Cardiac muscle cell (in vitro differentiated cells and primary cell): ENCODE measurements around the gene MOBP. TPM values are rescaled to one million over a fixed set of nuclear protein-coding genes. Genes with fewer than 3 reads are reported as not detected.

Source experiments
- DNase-seq, 2 donors: peaks; one replicate each; pipeline versions ENCODE4 v3.0.0 to v3.0.0-alpha.2; 2010 to 2017; ENCODE audit warnings: low read depth in 1 of 2, low spot score in 1 of 2
- H3K27ac ChIP-seq: fragments of 200-600 bp; sonication (generic); 2 replicates; pipeline ENCODE4 v1.5.1; 2016
- H3K27me3 ChIP-seq: fragments of 200-600 bp; sonication (generic); 2 replicates; pipeline ENCODE4 v1.6.0; 2016; ENCODE audit warnings: control low read depth
- H3K36me3 ChIP-seq: fragments of 200-600 bp; sonication (generic); 2 replicates; pipeline ENCODE4 v1.5.1; 2016; ENCODE audit warnings: control low read depth
- H3K4me1 ChIP-seq: fragments of 200-600 bp; sonication (generic); 2 replicates; pipeline ENCODE4 v1.8.1; 2017; ENCODE audit warnings: low read depth, mild to moderate bottlenecking, mixed run types
- H3K4me3 ChIP-seq: fragments of 200-600 bp; sonication (generic); 2 replicates; pipeline ENCODE4 v1.5.1; 2016; ENCODE audit warnings: mild to moderate bottlenecking
- H3K9me3 ChIP-seq: fragments of 200-600 bp; sonication (generic); 2 replicates; pipeline ENCODE4 v1.5.1; 2017; ENCODE audit warnings: low read depth, mild to moderate bottlenecking, control low read depth
- CTCF ChIP-seq: IDR thresholded peaks from 2 replicates; pipeline ENCODE4 v1.5.1; 2012; ENCODE audit warnings: low read depth, mild to moderate bottlenecking, low read length
- polyA plus RNA-seq: library from polyadenylated mRNA; unstranded; fragments of >200 nt; fragmentation: Nextera tagmentation; extraction: Ambion mirVana; gene quantifications from 2 replicates; pipeline ENCODE4 v1.2.1, GENCODE V29; 2016
- total RNA-seq: library from RNA; depleted of rRNA; stranded (reverse); fragments of >200 nt; gene quantifications from 2 replicates; pipeline ENCODE4 v1.2.3, GENCODE V29; 2016

Gene MOBP
- total and polyA plus RNA-seq, 2 experiments from 2014 or later: not detected

- no peaks in the 10 kb centered on the region for H3K27me3 ChIP-seq
- H3K27ac ChIP-seq: no peak overlapping the region
- H3K36me3 ChIP-seq: no peaks in the 10 kb centered on the region
- H3K4me3 ChIP-seq: no peak overlapping the region
- H3K4me1 ChIP-seq: no peaks in the 10 kb centered on the region
- no peak for TF ChIP-seq CTCF
- H3K9me3 ChIP-seq: no peaks in the 10 kb centered on the region
- DNase-seq: no peak
Measured at GRCh38 chr3:39473452-39474125, 6.1 kb downstream of the MOBP start.

- H3K27me3 ChIP-seq: no peaks in the 10 kb centered on the region
- no peak overlapping the region for H3K4me3 ChIP-seq
- no peak overlapping the region for H3K27ac ChIP-seq
- H3K36me3 ChIP-seq: no peaks in the 10 kb centered on the region
- TF ChIP-seq CTCF: no peak
- no peaks in the 10 kb centered on the region for H3K9me3 ChIP-seq
- no peak for DNase-seq
- no peaks in the 10 kb centered on the region for H3K4me1 ChIP-seq
Measured at GRCh38 chr3:39474126-39474515, 6.6 kb downstream of the MOBP start.

DNA sequence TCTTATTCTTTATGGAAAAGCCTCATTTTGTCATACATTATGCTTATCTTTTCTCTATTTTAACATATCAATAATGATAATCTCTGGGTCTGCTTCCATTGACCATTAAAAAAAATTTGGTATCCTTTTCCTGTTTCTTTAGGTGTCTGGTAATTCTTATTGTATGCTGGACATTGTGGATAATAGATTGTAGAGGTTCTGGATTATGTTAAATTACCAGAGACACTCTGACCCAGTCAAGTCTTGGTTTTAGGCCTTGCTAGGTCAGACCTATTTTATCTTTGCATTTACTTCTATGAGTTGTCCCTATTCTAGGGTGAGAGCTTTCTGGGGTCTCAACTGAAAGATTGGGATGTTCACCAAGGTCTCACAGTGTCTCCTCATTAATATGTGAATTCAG is 9.3 kb downstream of the MOBP start:
- H3K27me3 ChIP-seq: no peaks in the 10 kb centered on the region
- H3K36me3 ChIP-seq: no peaks in the 10 kb centered on the region
- DNase-seq: no peak
- H3K27ac ChIP-seq: no peak overlapping the region
- no peak overlapping the region for H3K4me3 ChIP-seq
- H3K4me1 ChIP-seq: no peaks in the 10 kb centered on the region
- no peak for TF ChIP-seq CTCF
- no peaks in the 10 kb centered on the region for H3K9me3 ChIP-seq

DNA sequence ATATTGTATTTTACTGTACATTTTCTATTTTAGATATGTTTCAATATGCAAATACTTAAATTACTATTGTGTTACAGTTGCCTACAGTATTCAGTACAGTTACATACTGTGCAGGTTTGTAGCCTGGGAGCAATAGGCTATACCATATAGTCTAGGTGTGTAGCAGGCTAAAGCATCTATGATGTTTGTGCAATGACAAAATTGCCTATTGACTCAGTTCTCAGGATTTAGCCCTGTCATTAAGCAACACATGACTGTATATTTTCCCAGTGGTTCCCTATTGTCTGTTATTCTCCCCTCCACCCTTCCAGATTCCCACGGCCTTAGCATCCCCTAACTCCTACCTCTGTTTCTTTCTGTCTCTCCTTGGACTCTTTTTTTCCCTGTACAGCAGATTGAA is 10.7 kb downstream of the MOBP start:
- H3K9me3 ChIP-seq: no peaks in the 10 kb centered on the region
- no peak for DNase-seq
- no peaks in the 10 kb centered on the region for H3K4me1 ChIP-seq
- TF ChIP-seq CTCF: no peak
- H3K4me3 ChIP-seq: no peak overlapping the region
- no peaks in the 10 kb centered on the region for H3K27me3 ChIP-seq
- H3K27ac ChIP-seq: no peak overlapping the region
- no peaks in the 10 kb centered on the region for H3K36me3 ChIP-seq

GRCh38 chr3:39479701-39480414 is 12.4 kb downstream of the MOBP start:
- Histone ChIP-seq H3K4me3 (no peak overlapping the region), H3K36me3 (no peaks in the 10 kb centered on the region), H3K27ac (no peak overlapping the region), H3K27me3 (no peaks in the 10 kb centered on the region), H3K4me1 (no peaks in the 10 kb centered on the region), H3K9me3 (no peaks in the 10 kb centered on the region)
- no peak for TF ChIP-seq CTCF
- no peak for DNase-seq
